Activated naive CD4-positive, alpha-beta T cell treated with anti-CD3 and anti-CD28 coated beads for 36 hours (primary cell): ENCODE measurements around the gene TFAP2E. TPM values are rescaled to one million over a fixed set of nuclear protein-coding genes. Genes with fewer than 3 reads are reported as not detected.
"Not testable (repeated sequence)": the region's sequence is repeated elsewhere in the genome, so short reads cannot be mapped to it uniquely, and the experiment has no call there.

ENCODE experiments used
- CTCF ChIA-PET: fragments of 350-600 bp; sonication (Branson Sonifier 250); formaldehyde crosslinking; loops from one replicate; lab custom pipeline; 2021; ENCODE audit warnings: antibody characterized with exemption; lab: Charles Lee
- DNase-seq: peaks from one replicate; pipeline ENCODE4 v3.0.0-alpha.2; 2020
- H3K27ac Mint-ChIP-seq: one replicate; pipeline ENCODE4 v1.8.0; 2021; ENCODE audit warnings: mild to moderate bottlenecking, mixed read lengths
- H3K27me3 Mint-ChIP-seq: one replicate; pipeline ENCODE4 v1.8.0; 2021; ENCODE audit warnings: low read depth, mixed read lengths
- H3K36me3 Mint-ChIP-seq: one replicate; pipeline ENCODE4 v1.8.0; 2021; ENCODE audit warnings: low read depth, mixed read lengths
- H3K4me1 Mint-ChIP-seq: one replicate; pipeline ENCODE4 v1.8.0; 2021; ENCODE audit warnings: low read depth, mixed read lengths
- H3K4me3 Mint-ChIP-seq: one replicate; pipeline ENCODE4 v1.8.0; 2021; ENCODE audit warnings: mild to moderate bottlenecking, moderate library complexity, mixed read lengths
- H3K9me3 Mint-ChIP-seq: one replicate; pipeline ENCODE4 v1.8.0; 2021; ENCODE audit warnings: mixed read lengths
- intact Hi-C: fragments of 100-400 bp; cut with micrococcal nuclease; formaldehyde crosslinking; loops from one replicate; pipeline ENCODE4 v1.15.1; 2023
- total RNA-seq, 2 experiments: library from RNA; stranded (reverse); gene quantifications; one replicate each; pipeline ENCODE4 v1.2.3, GENCODE V29; 2021

The TFAP2E gene
- total RNA-seq, 2 experiments from 2014 or later, result 0.19 to 0.27 TPM

GRCh38 chr1:35577071-35577998 lies 4.2 kb downstream of the TFAP2E start:
- Mint-ChIP-seq H3K4me1 (peaks cover 18% of the 10 kb centered on the region), H3K27me3 (peaks cover 20% of the 10 kb centered on the region), H3K36me3 (peaks cover 2% of the 10 kb centered on the region), H3K4me3 (peak overlapping the region; percentile 69), H3K27ac (peak overlapping the region; percentile 13), H3K9me3 (no peaks in the 10 kb centered on the region)
- CTCF ChIA-PET, result interaction anchor here (1.4 to 3.1 kb wide), 4 partner anchors 8 to 150 kb away, joined by 8 to 21 read pairs (median 13); no protein-coding TSS in a partner anchor
- DNase-seq, result peak; percentile 76
- intact Hi-C loops, result loop anchor here (5.0 kb wide), 1 partner anchor 60 kb away; no protein-coding TSS in a partner anchor

- no peak overlapping the region for H3K4me3 Mint-ChIP-seq
- no peak overlapping the region for H3K27ac Mint-ChIP-seq
- H3K36me3 Mint-ChIP-seq, result peaks cover 2% of the 10 kb centered on the region
- H3K4me1 Mint-ChIP-seq, result peaks cover 18% of the 10 kb centered on the region
- H3K27me3 Mint-ChIP-seq, result peaks cover 6% of the 10 kb centered on the region
- intact Hi-C loops, result no loop called here
- CTCF ChIA-PET, result no interaction called here
- no peak for DNase-seq
- no peaks in the 10 kb centered on the region for H3K9me3 Mint-ChIP-seq
Observed at GRCh38 chr1:35580949-35581388, 7.9 kb downstream of the TFAP2E start.

GRCh38 chr1:35581621-35582020 lies 8.5 kb downstream of the TFAP2E start:
- H3K27me3 Mint-ChIP-seq, intact Hi-C loops: not testable (repeated sequence)

GRCh38 chr1:35585281-35585680 lies 12.2 kb downstream of the TFAP2E start:
- no peak for DNase-seq
- CTCF ChIA-PET, result interaction anchor here (1.0 to 1.4 kb wide), 2 partner anchors 130 to 143 kb away, joined by 4 to 5 read pairs; no protein-coding TSS in a partner anchor
- H3K4me3 Mint-ChIP-seq, result no peak overlapping the region
- no peak overlapping the region for H3K27ac Mint-ChIP-seq
- no peaks in the 10 kb centered on the region for H3K4me1 Mint-ChIP-seq
- H3K36me3 Mint-ChIP-seq, result no peaks in the 10 kb centered on the region
- H3K9me3 Mint-ChIP-seq, result no peaks in the 10 kb centered on the region
- no peaks in the 10 kb centered on the region for H3K27me3 Mint-ChIP-seq
- intact Hi-C loops, result no loop called here

More at GRCh38 chr1:35581621-35582020, 8.5 kb downstream of the TFAP2E start:
- H3K36me3 Mint-ChIP-seq, H3K4me3 Mint-ChIP-seq, H3K27ac Mint-ChIP-seq, DNase-seq, H3K9me3 Mint-ChIP-seq: not testable (repeated sequence)
- peaks cover 12% of the 10 kb centered on the region for H3K4me1 Mint-ChIP-seq
- CTCF ChIA-PET, result interaction anchor here (0.7 kb wide), 1 partner anchor 235 kb away, joined by 5 read pairs; no protein-coding TSS in a partner anchor

- H3K9me3 Mint-ChIP-seq, H3K4me3 Mint-ChIP-seq, H3K36me3 Mint-ChIP-seq, DNase-seq, intact Hi-C loops, H3K4me1 Mint-ChIP-seq, H3K27me3 Mint-ChIP-seq, H3K27ac Mint-ChIP-seq: not testable (repeated sequence)
- CTCF ChIA-PET, result interaction anchor here (1.4 kb wide), 1 partner anchor 130 kb away, joined by 5 read pairs; no protein-coding TSS in a partner anchor
Observed at GRCh38 chr1:35585805-35586204, 12.7 kb downstream of the TFAP2E start.

GRCh38 chr1:35586808-35587207 lies 13.7 kb downstream of the TFAP2E start:
- Mint-ChIP-seq H3K27ac (no peak overlapping the region), H3K4me1 (no peaks in the 10 kb centered on the region), H3K9me3 (no peaks in the 10 kb centered on the region), H3K27me3 (no peaks in the 10 kb centered on the region), H3K4me3 (no peak overlapping the region), H3K36me3 (peaks cover 4% of the 10 kb centered on the region)
- intact Hi-C loops, result no loop called here
- no peak for DNase-seq
- CTCF ChIA-PET, result no interaction called here

GRCh38 chr1:35587736-35588135 lies 14.6 kb downstream of the TFAP2E start:
- no peak overlapping the region for H3K4me3 Mint-ChIP-seq
- peaks cover 4% of the 10 kb centered on the region for H3K36me3 Mint-ChIP-seq
- CTCF ChIA-PET, result no interaction called here
- intact Hi-C loops, result no loop called here
- H3K27ac Mint-ChIP-seq, result no peak overlapping the region
- no peaks in the 10 kb centered on the region for H3K4me1 Mint-ChIP-seq
- no peaks in the 10 kb centered on the region for H3K9me3 Mint-ChIP-seq
- DNase-seq, result no peak
- no peaks in the 10 kb centered on the region for H3K27me3 Mint-ChIP-seq

GRCh38 chr1:35588197-35588910 lies 15.2 kb downstream of the TFAP2E start:
- Mint-ChIP-seq H3K4me3 (no peak overlapping the region), H3K36me3 (peaks cover 4% of the 10 kb centered on the region), H3K27ac (no peak overlapping the region), H3K4me1 (no peaks in the 10 kb centered on the region), H3K27me3 (no peaks in the 10 kb centered on the region), H3K9me3 (no peaks in the 10 kb centered on the region)
- DNase-seq, result no peak
- CTCF ChIA-PET, result no interaction called here
- intact Hi-C loops, result no loop called here

- H3K4me3 Mint-ChIP-seq, result no peak overlapping the region
- intact Hi-C loops, result no loop called here
- H3K9me3 Mint-ChIP-seq, result no peaks in the 10 kb centered on the region
- peaks cover 4% of the 10 kb centered on the region for H3K36me3 Mint-ChIP-seq
- CTCF ChIA-PET, result no interaction called here
- no peaks in the 10 kb centered on the region for H3K27me3 Mint-ChIP-seq
- H3K27ac Mint-ChIP-seq, result no peak overlapping the region
- H3K4me1 Mint-ChIP-seq, result no peaks in the 10 kb centered on the region
- DNase-seq, result no peak
Observed at GRCh38 chr1:35589516-35590427, 16.7 kb downstream of the TFAP2E start.

GRCh38 chr1:35590476-35591040 lies 17.4 kb downstream of the TFAP2E start:
- intact Hi-C loops, result no loop called here
- no peak overlapping the region for H3K4me3 Mint-ChIP-seq

GRCh38 chr1:35591211-35591610 lies 18.1 kb downstream of the TFAP2E start:
- Mint-ChIP-seq H3K4me3 (no peak overlapping the region), H3K9me3 (no peaks in the 10 kb centered on the region), H3K27me3 (no peaks in the 10 kb centered on the region), H3K27ac (no peak overlapping the region), H3K4me1 (no peaks in the 10 kb centered on the region), H3K36me3 (peaks cover 4% of the 10 kb centered on the region)
- CTCF ChIA-PET, result interaction anchor here (0.5 kb wide), 1 partner anchor 260 kb away, joined by 4 read pairs; no protein-coding TSS in a partner anchor
- no peak for DNase-seq
- intact Hi-C loops, result no loop called here

More at GRCh38 chr1:35590476-35591040, 17.4 kb downstream of the TFAP2E start:
- no peak for DNase-seq
- no peaks in the 10 kb centered on the region for H3K27me3 Mint-ChIP-seq
- H3K36me3 Mint-ChIP-seq, result peaks cover 4% of the 10 kb centered on the region
- H3K9me3 Mint-ChIP-seq, result no peaks in the 10 kb centered on the region
- CTCF ChIA-PET, result interaction anchor here (0.5 kb wide), 1 partner anchor 260 kb away, joined by 4 read pairs; no protein-coding TSS in a partner anchor
- H3K4me1 Mint-ChIP-seq, result no peaks in the 10 kb centered on the region
- no peak overlapping the region for H3K27ac Mint-ChIP-seq
